ENCODE results near the gene ZNF26.
"Not testable (repeated sequence)": the region's sequence is repeated elsewhere in the genome, so short reads cannot be mapped to it uniquely, and the experiment has no call there.

GRCh38 chr12:132963947-132964346 is 22.2 kb upstream of the ZNF26 start:
- TF ChIP-seq CTCF (IDR thresholded peaks at IDR 0.05; ENCODE audit: low read depth, low read length); EZH2phosphoT487 (IDR thresholded peaks at IDR 0.05; ENCODE audit: low read depth): not testable (repeated sequence)
